NCI-H187 treated with DMSO at 0.1 percent for 48 hours (cell line): Measurements from ENCODE around the gene FAM118B.
A peak's percentile ranks its signal among the peaks of the same experiment; 100 is the strongest.
"Not testable (repeated sequence)": the region's sequence is repeated elsewhere in the genome, so short reads cannot be mapped to it uniquely, and the experiment has no call there.

ENCODE experiments used
- DNase-seq: peaks from one replicate; lab custom pipeline; 2025; lab: John Stamatoyannopoulos, UW

FAM118B gene

GRCh38 chr11:126219547-126219946, 8.0 kb downstream of the FAM118B start:
- no peak for DNase-seq

- DNase-seq = no peak
Measured at GRCh38 chr11:126224647-126225294, 13.2 kb downstream of the FAM118B start.

- DNase-seq = no peak
Measured at GRCh38 chr11:126225295-126225665, 13.7 kb downstream of the FAM118B start.

GRCh38 chr11:126226334-126227084, 14.9 kb downstream of the FAM118B start:
- no peak for DNase-seq

GRCh38 chr11:126229858-126230540, 18.4 kb downstream of the FAM118B start:
- no peak for DNase-seq

GRCh38 chr11:126231725-126232459, 20.3 kb downstream of the FAM118B start:
- DNase-seq = no peak

- no peak for DNase-seq
Measured at GRCh38 chr11:126232683-126233082, 21.1 kb downstream of the FAM118B start.

GRCh38 chr11:126233391-126233790, 21.8 kb downstream of the FAM118B start:
- no peak for DNase-seq

GRCh38 chr11:126246636-126247035, 35.1 kb downstream of the FAM118B start:
- DNase-seq = no peak

- no peak for DNase-seq
Measured at GRCh38 chr11:126253265-126253664, 41.7 kb downstream of the FAM118B start.

- DNase-seq = no peak
Measured at GRCh38 chr11:126254819-126255218, 43.2 kb downstream of the FAM118B start.

- DNase-seq = not testable (repeated sequence)
Measured at GRCh38 chr11:126255507-126255906, 43.9 kb downstream of the FAM118B start.

- no peak for DNase-seq
Measured at GRCh38 chr11:126256216-126256615, 44.6 kb downstream of the FAM118B start.

GRCh38 chr11:126257144-126257543, 45.6 kb downstream of the FAM118B start:
- DNase-seq = no peak

GRCh38 chr11:126257764-126258163, 46.2 kb downstream of the FAM118B start:
- DNase-seq = no peak

- DNase-seq = no peak
Measured at GRCh38 chr11:126262216-126262615, 50.6 kb downstream of the FAM118B start.

GRCh38 chr11:126263489-126263888, 51.9 kb downstream of the FAM118B start:
- no peak for DNase-seq

- no peak for DNase-seq
Measured at GRCh38 chr11:126265811-126266210, 54.2 kb downstream of the FAM118B start.

- no peak for DNase-seq
Measured at GRCh38 chr11:126267650-126268049, 56.1 kb downstream of the FAM118B start.

- DNase-seq = no peak
Measured at GRCh38 chr11:126268361-126268707, 56.8 kb downstream of the FAM118B start.

- peak; percentile 85 for DNase-seq
Measured at GRCh38 chr11:126268708-126269579, 57.4 kb downstream of the FAM118B start, which contains the start of the genes FOXRED1 and SRPRA. TSS of gene FOXRED1 (plus strand) at chr11:126269154. CDS start at chr11:126269207, 53 bp downstream. TSS of gene SRPRA (minus strand) at chr11:126268895. CDS start at chr11:126268804, 91 bp downstream.
